ENCODE results near the gene MSANTD7. TPM values are rescaled to one million over a fixed set of nuclear protein-coding genes. Genes with fewer than 3 reads are reported as not detected.
"Not testable (repeated sequence)": the region's sequence is repeated elsewhere in the genome, so short reads cannot be mapped to it uniquely, and the experiment has no call there.

Gene MSANTD7
- total RNA-seq, 1 experiment from 2014 or later, result 19.1 TPM

DNA sequence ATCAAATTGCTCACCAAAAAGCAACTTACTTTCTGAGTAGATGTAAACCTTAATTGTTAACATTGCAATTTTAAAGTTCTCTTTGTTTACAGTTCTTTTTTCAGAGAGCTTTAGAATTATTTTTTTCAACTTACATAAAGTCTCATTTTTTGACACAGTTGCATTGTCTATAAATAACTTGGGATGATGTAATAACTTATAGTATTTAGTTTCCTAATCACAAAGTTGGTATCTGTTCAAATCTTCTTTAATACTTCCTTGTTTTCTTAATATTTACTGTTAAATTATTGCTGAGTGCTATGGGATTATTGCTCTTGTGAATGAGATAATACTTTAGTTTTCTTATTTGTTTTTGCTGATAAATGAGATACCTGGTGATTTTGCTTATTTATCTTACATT, 21.7 kb downstream of the MSANTD7 start:
- TF ChIP-seq EZH2 (IDR thresholded peaks at IDR 0.05; ENCODE audit: borderline replicate concordance, low read depth, low read length, poor library complexity, severe bottlenecking), result no peak
- no peak for TF ChIP-seq CTCF (conservative IDR thresholded peaks at IDR 0.05; ENCODE audit: low read depth, low read length)
- DNase-seq (ENCODE audit: low spot score), result no peak
- ChIA-PET POLR2A (ENCODE audit: low non-redundant PET) (no interaction called here), CTCF (no interaction called here)
- Histone ChIP-seq H3K27me3 (replicated peaks; ENCODE audit: insufficient read depth, low read depth, low read length, poor library complexity) (no peaks in the 10 kb centered on the region), H3K4me3 (ENCODE audit: low read depth, low read length, poor library complexity, severe bottlenecking) (no peak overlapping the region), H3K4me1 (ENCODE audit: insufficient read depth, low read length, poor library complexity, severe bottlenecking) (peaks cover 23% of the 10 kb centered on the region), H3K36me3 (ENCODE audit: insufficient read depth, low read length, poor library complexity, severe bottlenecking) (peaks cover 6% of the 10 kb centered on the region), H3K9me3 (ENCODE audit: low read depth, low read length, poor library complexity, severe bottlenecking) (no peaks in the 10 kb centered on the region), H3K27ac (ENCODE audit: low read depth, low read length, poor library complexity, severe bottlenecking) (no peak overlapping the region)
- BruUV-seq (replicated peaks), result no TSS peak
- intact Hi-C loops (cut with micrococcal nuclease; ENCODE audit: unreplicated experiment), result no loop called here

- peaks cover 23% of the 10 kb centered on the region for H3K4me1 ChIP-seq (ENCODE audit: insufficient read depth, low read length, poor library complexity, severe bottlenecking)
- ChIA-PET POLR2A (ENCODE audit: low non-redundant PET) (no interaction called here), CTCF (no interaction called here)
- no peak overlapping the region for H3K4me3 ChIP-seq (ENCODE audit: low read depth, low read length, poor library complexity, severe bottlenecking)
- H3K27ac ChIP-seq (ENCODE audit: low read depth, low read length, poor library complexity, severe bottlenecking), result no peak overlapping the region
- intact Hi-C loops (cut with micrococcal nuclease; ENCODE audit: unreplicated experiment), result no loop called here
- TF ChIP-seq CTCF (conservative IDR thresholded peaks at IDR 0.05; ENCODE audit: low read depth, low read length), result no peak
- TF ChIP-seq EZH2 (IDR thresholded peaks at IDR 0.05; ENCODE audit: borderline replicate concordance, low read depth, low read length, poor library complexity, severe bottlenecking), result no peak
- peaks cover 6% of the 10 kb centered on the region for H3K36me3 ChIP-seq (ENCODE audit: insufficient read depth, low read length, poor library complexity, severe bottlenecking)
- DNase-seq (ENCODE audit: low spot score), result no peak
- no peaks in the 10 kb centered on the region for H3K27me3 ChIP-seq (replicated peaks; ENCODE audit: insufficient read depth, low read depth, low read length, poor library complexity)
- no TSS peak for BruUV-seq (replicated peaks)
- H3K9me3 ChIP-seq (ENCODE audit: low read depth, low read length, poor library complexity, severe bottlenecking), result no peaks in the 10 kb centered on the region
Observed at GRCh38 chr10:14860791-14861190, 22.7 kb downstream of the MSANTD7 start.

GRCh38 chr10:14864466-14864865, 26.4 kb downstream of the MSANTD7 start:
- CTCF ChIA-PET; H3K4me3 ChIP-seq (ENCODE audit: low read depth, low read length, poor library complexity, severe bottlenecking); POLR2A ChIA-PET (ENCODE audit: low non-redundant PET); H3K27ac ChIP-seq (ENCODE audit: low read depth, low read length, poor library complexity, severe bottlenecking); DNase-seq (ENCODE audit: low spot score); BruUV-seq (replicated peaks); H3K9me3 ChIP-seq (ENCODE audit: low read depth, low read length, poor library complexity, severe bottlenecking); H3K4me1 ChIP-seq (ENCODE audit: insufficient read depth, low read length, poor library complexity, severe bottlenecking); H3K27me3 ChIP-seq (replicated peaks; ENCODE audit: insufficient read depth, low read depth, low read length, poor library complexity); intact Hi-C loops (cut with micrococcal nuclease; ENCODE audit: unreplicated experiment): not testable (repeated sequence)
- H3K36me3 ChIP-seq (ENCODE audit: insufficient read depth, low read length, poor library complexity, severe bottlenecking), result peaks cover 32% of the 10 kb centered on the region

DNA sequence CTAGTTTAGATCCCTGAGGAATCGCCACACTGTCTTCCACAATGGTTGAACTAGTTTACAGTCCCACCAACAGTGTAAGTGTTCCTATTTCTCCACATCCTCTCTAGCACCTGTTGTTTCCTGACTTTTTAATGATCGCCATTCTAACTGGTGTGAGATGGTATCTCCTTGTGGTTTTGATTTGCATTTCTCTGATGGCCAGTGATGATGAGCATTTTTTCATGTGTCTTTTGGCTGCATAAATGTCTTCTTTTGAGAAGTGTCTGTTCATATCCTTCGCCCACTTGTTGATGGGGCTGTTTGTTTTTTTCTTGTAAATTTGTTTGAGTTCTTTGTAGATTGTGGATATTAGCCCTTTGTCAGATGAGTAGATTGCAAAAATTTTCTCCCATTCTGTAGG, 26.8 kb downstream of the MSANTD7 start:
- H3K9me3 ChIP-seq (ENCODE audit: low read depth, low read length, poor library complexity, severe bottlenecking); DNase-seq (ENCODE audit: low spot score); H3K4me3 ChIP-seq (ENCODE audit: low read depth, low read length, poor library complexity, severe bottlenecking); intact Hi-C loops (cut with micrococcal nuclease; ENCODE audit: unreplicated experiment); POLR2A ChIA-PET (ENCODE audit: low non-redundant PET); H3K4me1 ChIP-seq (ENCODE audit: insufficient read depth, low read length, poor library complexity, severe bottlenecking); H3K27me3 ChIP-seq (replicated peaks; ENCODE audit: insufficient read depth, low read depth, low read length, poor library complexity); H3K27ac ChIP-seq (ENCODE audit: low read depth, low read length, poor library complexity, severe bottlenecking); CTCF ChIA-PET; BruUV-seq (replicated peaks): not testable (repeated sequence)
- H3K36me3 ChIP-seq (ENCODE audit: insufficient read depth, low read length, poor library complexity, severe bottlenecking), result peaks cover 36% of the 10 kb centered on the region

Data from A673 (cell line).